HEK293T (cell line): ENCODE results near the gene RASSF5.

ENCODE experiments used
- CTCF ChIA-PET: fragments of 350-600 bp; formaldehyde crosslinking; extraction: SDS; loops from one replicate; lab custom pipeline; 2021; ENCODE audit warnings: antibody characterized with exemption, inconsistent platforms; lab: Yijun Ruan, JAX
- POLR2A ChIA-PET: fragments of 350-600 bp; formaldehyde crosslinking; extraction: SDS; loops from one replicate; lab custom pipeline; 2020; ENCODE audit warnings: antibody characterized with exemption, inconsistent platforms; lab: Yijun Ruan, JAX
- DNase-seq: peaks from one replicate; pipeline ENCODE4 v3.0.0; 2012; ENCODE audit warnings: mixed read lengths; ENCODE audit errors: extremely low spot score
- ARNT ChIP-seq: fragments of 450-650 bp; IDR thresholded peaks from 2 replicates; pipeline ENCODE4 v1.6.1; 2017; ENCODE audit warnings: mild to moderate bottlenecking
- BHLHE40 ChIP-seq: fragments of 450-650 bp; IDR thresholded peaks from 2 replicates; pipeline ENCODE4 v1.6.1; 2016; ENCODE audit warnings: mild to moderate bottlenecking, moderate library complexity, borderline replicate concordance
- CTBP1 ChIP-seq: fragments of 450-650 bp; IDR thresholded peaks from 2 replicates; pipeline ENCODE4 v1.6.1; 2016; ENCODE audit warnings: borderline replicate concordance
- ELF4 ChIP-seq: fragments of 450-650 bp; IDR thresholded peaks from 2 replicates; pipeline ENCODE4 v1.6.1; 2017; ENCODE audit warnings: antibody characterized with exemption
- FOXA1 ChIP-seq: fragments of 450-650 bp; IDR thresholded peaks from 2 replicates; pipeline ENCODE4 v1.6.1; 2016; ENCODE audit warnings: mild to moderate bottlenecking
- FOXK2 ChIP-seq: fragments of 450-650 bp; IDR thresholded peaks from 2 replicates; pipeline ENCODE4 v1.6.1; 2016; ENCODE audit warnings: mild to moderate bottlenecking
- FOXM1 ChIP-seq: fragments of 450-650 bp; IDR thresholded peaks from 2 replicates; pipeline ENCODE4 v1.6.1; 2017; ENCODE audit warnings: mild to moderate bottlenecking, borderline replicate concordance
- HDGF ChIP-seq: fragments of 450-650 bp; IDR thresholded peaks from 2 replicates; pipeline ENCODE4 v1.6.1; 2017; ENCODE audit warnings: antibody characterized with exemption, borderline replicate concordance
- L3MBTL2 ChIP-seq: fragments of 450-650 bp; conservative IDR thresholded peaks from 2 replicates; pipeline ENCODE4 v1.6.1; 2016; ENCODE audit warnings: mild to moderate bottlenecking
- LEF1 ChIP-seq: fragments of 450-650 bp; IDR thresholded peaks from 2 replicates; pipeline ENCODE4 v1.6.1; 2017; ENCODE audit warnings: mild to moderate bottlenecking, borderline replicate concordance
- NFRKB ChIP-seq: fragments of 450-650 bp; IDR thresholded peaks from 2 replicates; pipeline ENCODE4 v1.6.1; 2016; ENCODE audit warnings: mild to moderate bottlenecking, moderate library complexity
- SP1 ChIP-seq: fragments of 450-650 bp; IDR thresholded peaks from 2 replicates; pipeline ENCODE4 v1.6.1; 2017
- SUZ12 ChIP-seq: fragments of 450-650 bp; IDR thresholded peaks from 2 replicates; pipeline ENCODE4 v1.6.1; 2016; ENCODE audit warnings: mild to moderate bottlenecking
- TARDBP ChIP-seq: fragments of 450-650 bp; IDR thresholded peaks from 2 replicates; pipeline ENCODE4 v1.6.1; 2016
- ZNF384 ChIP-seq: fragments of 450-650 bp; IDR thresholded peaks from 2 replicates; pipeline ENCODE4 v1.6.1; 2016
- TF ChIP-seq, protein P1 (sequence below): fragments of 450-650 bp; IDR thresholded peaks from 2 replicates; pipeline ENCODE4 v1.6.1; 2016

RASSF5 gene

DNA sequence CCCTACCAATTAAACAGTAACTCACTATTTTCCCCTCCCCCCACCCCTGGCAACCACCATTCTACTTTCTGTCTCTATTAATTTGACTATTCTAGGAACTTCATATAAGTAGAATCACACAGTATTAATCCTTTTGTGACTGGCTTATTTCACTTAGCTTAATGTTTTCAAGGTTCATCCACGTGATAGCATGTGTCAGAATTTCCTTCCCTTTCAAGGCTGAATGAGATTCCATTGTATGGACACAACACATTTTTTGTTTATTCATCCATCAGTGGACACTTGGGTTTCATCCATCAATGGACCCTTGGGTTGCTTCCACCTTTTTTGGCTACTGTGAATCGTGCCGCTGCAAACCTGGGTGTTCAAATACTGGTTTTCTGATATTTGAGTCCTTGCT is 63.2 kb downstream of the RASSF5 start:
- DNase-seq, result no peak
- TF ChIP-seq, protein P1, sequence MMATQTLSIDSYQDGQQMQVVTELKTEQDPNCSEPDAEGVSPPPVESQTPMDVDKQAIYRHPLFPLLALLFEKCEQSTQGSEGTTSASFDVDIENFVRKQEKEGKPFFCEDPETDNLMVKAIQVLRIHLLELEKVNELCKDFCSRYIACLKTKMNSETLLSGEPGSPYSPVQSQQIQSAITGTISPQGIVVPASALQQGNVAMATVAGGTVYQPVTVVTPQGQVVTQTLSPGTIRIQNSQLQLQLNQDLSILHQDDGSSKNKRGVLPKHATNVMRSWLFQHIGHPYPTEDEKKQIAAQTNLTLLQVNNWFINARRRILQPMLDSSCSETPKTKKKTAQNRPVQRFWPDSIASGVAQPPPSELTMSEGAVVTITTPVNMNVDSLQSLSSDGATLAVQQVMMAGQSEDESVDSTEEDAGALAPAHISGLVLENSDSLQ, result no peak
- TF ChIP-seq ZNF384, result no peak
- no peak for TF ChIP-seq NFRKB
- no peak for TF ChIP-seq L3MBTL2
- no peak for TF ChIP-seq HDGF
- POLR2A ChIA-PET, result no interaction called here
- CTCF ChIA-PET, result no interaction called here

DNA sequence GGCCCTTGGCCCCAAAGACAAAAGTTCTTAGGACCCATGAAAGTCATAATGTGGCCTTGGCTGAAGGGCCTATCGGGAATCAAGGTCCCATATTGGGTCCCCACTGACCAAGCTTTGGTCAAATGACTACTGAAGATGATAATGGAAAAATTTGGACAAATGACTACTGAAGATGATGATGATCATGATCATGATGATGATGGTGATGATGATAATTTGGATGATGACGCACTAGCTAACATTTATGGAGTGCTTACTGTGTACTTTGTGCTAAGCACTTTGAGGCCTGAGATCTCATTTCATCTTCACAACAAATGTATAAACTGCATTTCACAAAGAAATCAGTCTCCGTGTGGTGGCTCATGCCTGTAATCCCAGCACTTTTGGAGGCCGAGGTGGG is 65.5 kb downstream of the RASSF5 start:
- TF ChIP-seq, protein P1, result no peak
- TF ChIP-seq SP1 (no peak), ZNF384 (no peak), L3MBTL2 (no peak), NFRKB (no peak), HDGF (no peak), FOXM1 (no peak), CTBP1 (no peak), FOXK2 (no peak), ARNT (no peak), LEF1 (no peak), ELF4 (no peak), TARDBP (no peak)
- ChIA-PET CTCF (no interaction called here), POLR2A (no interaction called here)
- DNase-seq, result no peak

DNA sequence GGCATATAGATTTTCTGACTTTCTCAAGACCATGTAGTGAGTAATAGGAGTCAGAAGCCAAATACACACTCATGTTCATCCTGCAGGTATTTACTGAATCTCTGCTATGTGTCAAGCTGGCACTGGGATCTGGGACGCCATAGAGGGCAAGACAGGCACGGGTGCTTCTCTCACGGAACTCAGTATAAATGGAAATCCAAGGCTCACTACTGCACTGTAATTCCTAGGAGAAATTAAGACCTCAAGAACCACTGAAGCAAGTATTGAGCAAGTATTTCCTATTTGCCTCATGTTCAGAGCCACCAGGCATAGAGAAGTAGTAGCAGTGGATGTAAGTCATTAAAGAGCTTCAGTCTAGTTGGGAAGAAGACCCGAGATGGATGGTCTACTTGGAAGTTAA is 66.0 kb downstream of the RASSF5 start:
- POLR2A ChIA-PET, result no interaction called here
- no peak for DNase-seq
- CTCF ChIA-PET, result no interaction called here
- TF ChIP-seq FOXA1, result no peak
- TF ChIP-seq L3MBTL2, result no peak
- TF ChIP-seq SP1, result no peak
- TF ChIP-seq, protein P1, result no peak
- no peak for TF ChIP-seq HDGF
- TF ChIP-seq NFRKB, result no peak
- TF ChIP-seq ELF4, result no peak
- TF ChIP-seq ZNF384, result no peak
- TF ChIP-seq TARDBP, result no peak
- no peak for TF ChIP-seq CTBP1
- TF ChIP-seq LEF1, result no peak
- no peak for TF ChIP-seq ARNT
- TF ChIP-seq SUZ12, result no peak
- TF ChIP-seq BHLHE40, result no peak
- TF ChIP-seq FOXM1, result no peak

DNA sequence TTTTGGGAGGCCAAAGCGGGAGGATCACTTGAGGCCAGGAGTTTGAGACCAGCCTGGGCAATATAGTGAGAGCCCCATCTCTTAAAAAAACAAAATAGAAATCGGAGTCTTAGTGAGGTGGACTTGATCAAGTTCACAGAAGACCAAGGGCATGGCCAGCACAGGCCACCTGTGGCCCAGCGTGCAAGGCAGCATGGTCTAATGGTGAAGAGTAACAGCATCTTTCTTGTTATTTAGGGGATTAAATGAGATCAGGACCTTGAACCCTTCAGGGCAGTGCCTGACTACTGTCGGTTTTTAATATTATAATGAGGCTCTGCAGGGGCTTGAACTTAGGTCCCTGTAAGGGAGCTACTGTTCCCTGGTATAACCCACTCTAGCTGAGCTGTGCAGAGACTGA is 66.4 kb downstream of the RASSF5 start:
- TF ChIP-seq TARDBP (no peak), SUZ12 (no peak), ARNT (no peak), FOXK2 (no peak), CTBP1 (no peak), HDGF (no peak), FOXA1 (no peak), SP1 (no peak), FOXM1 (no peak), ELF4 (no peak), BHLHE40 (no peak), L3MBTL2 (no peak), ZNF384 (no peak), LEF1 (no peak), NFRKB (no peak)
- TF ChIP-seq, protein P1, result no peak
- no peak for DNase-seq

DNA sequence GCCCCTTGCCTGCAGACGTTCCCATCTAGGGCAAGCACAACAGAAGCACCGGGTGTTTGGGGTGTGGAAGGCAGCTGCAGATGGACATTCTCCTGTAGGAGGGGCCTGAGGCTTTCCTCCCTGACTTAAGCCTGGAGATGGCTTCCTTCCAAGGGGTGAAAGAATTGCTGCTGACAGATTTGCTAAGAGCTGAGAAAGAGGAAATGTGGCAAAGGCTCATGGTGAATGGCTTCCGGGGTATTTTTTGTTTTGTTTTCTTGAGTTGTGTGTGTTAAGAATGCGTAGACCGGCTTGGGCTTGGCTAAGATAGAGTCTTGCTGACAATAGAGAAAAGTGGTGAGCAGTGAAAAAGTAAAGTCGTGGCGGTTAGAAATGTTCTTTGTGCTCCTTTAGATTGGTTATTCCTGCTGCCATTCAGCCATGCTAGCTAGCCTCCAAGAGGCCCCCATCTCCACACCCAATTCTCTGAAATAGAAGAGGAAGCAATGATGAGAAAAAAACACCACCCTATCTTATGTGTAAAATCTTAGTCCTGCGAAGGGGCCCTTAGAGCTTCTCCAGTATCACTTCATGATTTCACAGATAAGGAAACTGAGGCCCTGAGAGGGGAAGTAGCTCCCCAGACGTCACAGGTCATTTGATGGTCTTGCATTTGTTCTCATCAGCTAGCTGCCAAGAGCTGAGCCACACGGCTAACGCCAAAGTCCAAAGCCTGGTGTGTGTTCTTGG is 68.0 kb downstream of the RASSF5 start:
- CTCF ChIA-PET, result interaction anchor here (0.5 to 1.4 kb wide), 2 partner anchors 86 to 96 kb away, joined by 3 to 5 read pairs; no protein-coding TSS in a partner anchor
- TF ChIP-seq SP1 (no peak), TARDBP (no peak)
- DNase-seq, result no peak
- POLR2A ChIA-PET, result no interaction called here

More for the DNA sequence above, 66.4 kb downstream of the RASSF5 start:
- ChIA-PET CTCF (no interaction called here), POLR2A (no interaction called here)
